Activated T-cell treated with anti-CD3 and anti-CD28 coated beads, Interleukin-2, amount 50 U/mL, for 48 hours (primary cell): ENCODE results near the gene DSPP.
"Not testable (repeated sequence)": the region's sequence is repeated elsewhere in the genome, so short reads cannot be mapped to it uniquely, and the experiment has no call there.

Source experiments
- DNase-seq, 2 experiments: peaks; one replicate each; pipeline ENCODE4 v3.0.0-alpha.2; 2020

The DSPP gene

GRCh38 chr4:87608229-87608628 is at the start of gene DSPP:
TSS of gene DSPP (plus strand) at chr4:87608529. CDS start at chr4:87610909, 2,380 bp downstream.
- DNase-seq = no peak

- peak; percentile 45 for DNase-seq
Measured at GRCh38 chr4:87559090-87559837, 49.1 kb upstream of the DSPP start.

GRCh38 chr4:87560802-87561201 is 47.5 kb upstream of the DSPP start:
- no peak for DNase-seq

GRCh38 chr4:87565746-87566145 is 42.6 kb upstream of the DSPP start:
- no peak for DNase-seq

- no peak for DNase-seq
Measured at GRCh38 chr4:87566276-87566675, 42.1 kb upstream of the DSPP start.

- no peak for DNase-seq
Measured at GRCh38 chr4:87567191-87567590, 41.1 kb upstream of the DSPP start.

GRCh38 chr4:87570290-87570805 is 38.0 kb upstream of the DSPP start:
- no peak for DNase-seq

- DNase-seq = not testable (repeated sequence)
Measured at GRCh38 chr4:87574376-87574775, 34.0 kb upstream of the DSPP start.

GRCh38 chr4:87574996-87575395 is 33.3 kb upstream of the DSPP start:
- no peak for DNase-seq

- DNase-seq = no peak
Measured at GRCh38 chr4:87575408-87575807, 32.9 kb upstream of the DSPP start.

- DNase-seq = no peak
Measured at GRCh38 chr4:87575983-87576382, 32.3 kb upstream of the DSPP start.

- no peak for DNase-seq
Measured at GRCh38 chr4:87579478-87579877, 28.9 kb upstream of the DSPP start.

GRCh38 chr4:87580057-87580456 is 28.3 kb upstream of the DSPP start:
- DNase-seq = no peak

- no peak for DNase-seq
Measured at GRCh38 chr4:87584222-87584908, 24.0 kb upstream of the DSPP start.

- DNase-seq = no peak
Measured at GRCh38 chr4:87589531-87589930, 18.8 kb upstream of the DSPP start.

- no peak for DNase-seq
Measured at GRCh38 chr4:87592124-87592523, 16.2 kb upstream of the DSPP start.

- DNase-seq = no peak
Measured at GRCh38 chr4:87601361-87601760, 7.0 kb upstream of the DSPP start.

- DNase-seq = no peak
Measured at GRCh38 chr4:87614292-87614890, 6.1 kb downstream of the DSPP start.

- no peak for DNase-seq
Measured at GRCh38 chr4:87616268-87616667, 7.9 kb downstream of the DSPP start.

GRCh38 chr4:87620086-87620485 is 11.8 kb downstream of the DSPP start:
- DNase-seq = no peak

GRCh38 chr4:87620491-87620890 is 12.2 kb downstream of the DSPP start:
- no peak for DNase-seq

GRCh38 chr4:87622303-87622702 is 14.0 kb downstream of the DSPP start:
- no peak for DNase-seq

- no peak for DNase-seq
Measured at GRCh38 chr4:87624698-87625097, 16.4 kb downstream of the DSPP start.

GRCh38 chr4:87631668-87632067 is 23.3 kb downstream of the DSPP start:
- DNase-seq = no peak
